PC-9 (cell line): Measurements from ENCODE around the gene CD180. TPM values are rescaled to one million over a fixed set of nuclear protein-coding genes. Genes with fewer than 3 reads are reported as not detected.

Experiments
- BruUV-seq: library from RNA; stranded (reverse); fragments of 400-500 nt; replicated peaks from 2 replicates; lab custom pipeline; 2021; lab: Mats Ljungman, UMichigan
- CTCF ChIA-PET: fragments of 300-600 bp; sonication (Branson Sonifier 250); formaldehyde crosslinking; loops from one replicate; lab custom pipeline; 2022; ENCODE audit warnings: antibody characterized with exemption; lab: Charles Lee
- POLR2A ChIA-PET: fragments of 300-600 bp; sonication (Branson Sonifier 250); formaldehyde crosslinking; loops from one replicate; lab custom pipeline; 2022; ENCODE audit warnings: antibody characterized with exemption; ENCODE audit not compliant: unreplicated experiment; lab: Charles Lee
- DNase-seq, 2 experiments: peaks; one replicate each; pipeline versions ENCODE4 v3.0.0 to v3.0.0-alpha.2; 2015 to 2022; ENCODE audit warnings: mixed read lengths in 1 of 2
- H2AFZ ChIP-seq: fragments of 200-600 bp; sonication (generic); 2 replicates; pipeline ENCODE4 v1.8.1; 2017; ENCODE audit warnings: antibody characterized with exemption
- H3F3A ChIP-seq: fragments of 200-600 bp; sonication (generic); 2 replicates; pipeline ENCODE4 v1.8.1; 2017; ENCODE audit warnings: antibody characterized with exemption, mild to moderate bottlenecking, low read depth; ENCODE audit not compliant: insufficient read depth
- H3K27ac ChIP-seq: fragments of 200-600 bp; sonication (generic); 2 replicates; pipeline ENCODE4 v1.6.1; 2016; ENCODE audit warnings: mixed run types
- H3K27me3 ChIP-seq: fragments of 200-600 bp; sonication (generic); 2 replicates; pipeline ENCODE4 v1.6.1; 2016; ENCODE audit warnings: low read depth, mixed run types; ENCODE audit not compliant: insufficient read depth
- H3K36me3 ChIP-seq: fragments of 200-600 bp; sonication (generic); 2 replicates; pipeline ENCODE4 v1.6.1; 2016; ENCODE audit warnings: low read depth, mixed run types
- H3K4me1 ChIP-seq: fragments of 200-600 bp; sonication (generic); replicated peaks from 2 replicates; pipeline ENCODE4 v1.6.1; 2016; ENCODE audit warnings: mixed run types; ENCODE audit not compliant: insufficient read depth
- H3K4me2 ChIP-seq: fragments of 200-600 bp; sonication (generic); 2 replicates; pipeline ENCODE4 v1.6.1; 2017; ENCODE audit warnings: mixed run types
- H3K4me3 ChIP-seq: fragments of 200-600 bp; sonication (generic); 2 replicates; pipeline ENCODE4 v1.6.1; 2016; ENCODE audit warnings: mixed run types
- H3K79me2 ChIP-seq: fragments of 200-600 bp; sonication (generic); 2 replicates; pipeline ENCODE4 v1.6.1; 2017; ENCODE audit warnings: low read depth, mixed run types
- H3K9me2 ChIP-seq: fragments of 200-600 bp; sonication (generic); 2 replicates; pipeline ENCODE4 v1.8.1; 2017; ENCODE audit warnings: mild to moderate bottlenecking; ENCODE audit not compliant: insufficient read depth
- H3K9me3 ChIP-seq: fragments of 200-600 bp; sonication (generic); 2 replicates; pipeline ENCODE4 v1.8.1; 2016; ENCODE audit warnings: low read depth; ENCODE audit not compliant: insufficient read depth
- H4K20me1 ChIP-seq: fragments of 200-600 bp; sonication (generic); 2 replicates; pipeline ENCODE4 v1.8.1; 2017; ENCODE audit not compliant: insufficient read depth
- CTCF ChIP-seq: fragments of 200-600 bp; sonication (generic); conservative IDR thresholded peaks from 2 replicates; pipeline ENCODE4 v1.6.1; 2017; ENCODE audit warnings: mixed run types, antibody characterized with exemption, mild to moderate bottlenecking, moderate library complexity
- EZH2 ChIP-seq: fragments of 200-600 bp; sonication (generic); IDR thresholded peaks from 2 replicates; pipeline ENCODE4 v1.8.0; 2017; ENCODE audit warnings: antibody characterized with exemption, low read depth
- intact Hi-C: fragments of 100-400 bp; cut with micrococcal nuclease; formaldehyde crosslinking; loops from one replicate; pipeline ENCODE4 v1.10.0; 2022; ENCODE audit not compliant: unreplicated experiment
- total RNA-seq: library from RNA; stranded (reverse); gene quantifications from 2 replicates; pipeline ENCODE4 v1.2.3, GENCODE V29; 2021

The CD180 gene
- total RNA-seq, 1 experiment from 2014 or later = not detected

- H3K4me1 ChIP-seq = no peaks in the 10 kb centered on the region
- intact Hi-C loops = no loop called here
- H3F3A ChIP-seq = no peaks in the 10 kb centered on the region
- no peak overlapping the region for H3K4me2 ChIP-seq
- no peaks in the 10 kb centered on the region for H3K36me3 ChIP-seq
- no peak overlapping the region for H3K27ac ChIP-seq
- TF ChIP-seq CTCF = no peak
- no peak for TF ChIP-seq EZH2
- no peak for DNase-seq
- H3K9me3 ChIP-seq = no peaks in the 10 kb centered on the region
- ChIA-PET POLR2A (interaction anchor here (0.8 kb wide), 1 partner anchor 1896 kb away, joined by 3 read pairs; no protein-coding TSS in a partner anchor), CTCF (interaction anchor here (0.6 kb wide), 1 partner anchor 250 kb away, joined by 7 read pairs; no protein-coding TSS in a partner anchor)
- no TSS peak for BruUV-seq
- H4K20me1 ChIP-seq = no peaks in the 10 kb centered on the region
- no peaks in the 10 kb centered on the region for H3K79me2 ChIP-seq
- H3K27me3 ChIP-seq = 0 out of 2 replicates have a peak, but pooled peaks cover 3% of the 10 kb centered on the region
- H3K4me3 ChIP-seq = no peak overlapping the region
- H3K9me2 ChIP-seq = no peaks in the 10 kb centered on the region
- H2AFZ ChIP-seq = no peak overlapping the region
Observed at GRCh38 chr5:67244345-67244793, 47.8 kb upstream of the CD180 start.

- H3F3A ChIP-seq = no peaks in the 10 kb centered on the region
- H2AFZ ChIP-seq = no peak overlapping the region
- no peaks in the 10 kb centered on the region for H3K36me3 ChIP-seq
- 0 out of 2 replicates have a peak, but pooled peaks cover 3% of the 10 kb centered on the region for H3K27me3 ChIP-seq
- H4K20me1 ChIP-seq = no peaks in the 10 kb centered on the region
- no peaks in the 10 kb centered on the region for H3K9me3 ChIP-seq
- no peaks in the 10 kb centered on the region for H3K4me1 ChIP-seq
- H3K4me2 ChIP-seq = no peak overlapping the region
- no peak overlapping the region for H3K4me3 ChIP-seq
- DNase-seq = no peak
- BruUV-seq = no TSS peak
- H3K9me2 ChIP-seq = no peaks in the 10 kb centered on the region
- intact Hi-C loops = no loop called here
- TF ChIP-seq EZH2 = no peak
- TF ChIP-seq CTCF = no peak
- H3K79me2 ChIP-seq = no peaks in the 10 kb centered on the region
- POLR2A ChIA-PET = interaction anchor here (0.8 kb wide), 1 partner anchor 1896 kb away, joined by 3 read pairs; no protein-coding TSS in a partner anchor
- CTCF ChIA-PET = interaction anchor here (0.6 kb wide), 1 partner anchor 250 kb away, joined by 7 read pairs; no protein-coding TSS in a partner anchor
- H3K27ac ChIP-seq = no peak overlapping the region
Observed at GRCh38 chr5:67243944-67244343, 47.3 kb upstream of the CD180 start.

- no peak overlapping the region for H2AFZ ChIP-seq
- H3F3A ChIP-seq = no peaks in the 10 kb centered on the region
- H3K4me2 ChIP-seq = no peak overlapping the region
- ChIA-PET CTCF (no interaction called here), POLR2A (no interaction called here)
- no peaks in the 10 kb centered on the region for H4K20me1 ChIP-seq
- no peaks in the 10 kb centered on the region for H3K4me1 ChIP-seq
- no peak for TF ChIP-seq CTCF
- TF ChIP-seq EZH2 = no peak
- BruUV-seq = no TSS peak
- DNase-seq = no peak
- H3K9me3 ChIP-seq = no peaks in the 10 kb centered on the region
- H3K27ac ChIP-seq = no peak overlapping the region
- H3K36me3 ChIP-seq = no peaks in the 10 kb centered on the region
- no peaks in the 10 kb centered on the region for H3K79me2 ChIP-seq
- intact Hi-C loops = no loop called here
- no peaks in the 10 kb centered on the region for H3K9me2 ChIP-seq
- no peak overlapping the region for H3K4me3 ChIP-seq
- 0 out of 2 replicates have a peak, but pooled peaks cover 3% of the 10 kb centered on the region for H3K27me3 ChIP-seq
Observed at GRCh38 chr5:67243349-67243748, 46.8 kb upstream of the CD180 start.
